Pancreas (tissue), 10 donors: ENCODE results near the gene POLE4. TPM values are rescaled to one million over a fixed set of nuclear protein-coding genes. Genes with fewer than 3 reads are reported as not detected.

Source experiments
- ATAC-seq, 4 donors: fragments of 200-7000 bp; cut with Tn5 transposase; one replicate each; pipeline versions ENCODE4 v1.8.0 to v1.9.1; 2020; ENCODE audit warnings: mild to moderate bottlenecking in 4 of 4, moderate library complexity in 4 of 4
- DNase-seq, 6 donors: peaks; one replicate each; pipeline ENCODE4 v3.0.0-alpha.2; 2020
- FAIRE-seq: peaks from 2 replicates; lab custom pipeline; 2012; peaks lifted over from hg19 to GRCh38; lab: Jason Lieb, UNC
- H3K27ac ChIP-seq, 4 donors: fragments of 200-600 bp; sonication (generic); 1 replicate in 3 of 4; 2 replicates in 1 of 4; pipeline versions ENCODE4 v1.5.0 to v1.8.0; 2020
- H3K27me3 ChIP-seq, 4 donors: fragments of 200-600 bp; one replicate each; pipeline ENCODE4 v1.8.0; 2021
- H3K36me3 ChIP-seq, 3 donors: fragments of 200-600 bp; sonication (generic) in 1 of 3; one replicate each; pipeline versions ENCODE4 v1.5.0 to v1.8.0; 2020 to 2021
- H3K4me1 ChIP-seq, 3 donors: fragments of 200-600 bp; one replicate each; pipeline ENCODE4 v1.8.0; 2021
- H3K4me3 ChIP-seq, 4 donors: fragments of 200-600 bp; sonication (generic) in 2 of 4; one replicate each; pipeline versions ENCODE4 v1.5.0 to v1.8.0; 2020 to 2021
- H3K9me3 ChIP-seq, 4 donors: fragments of 200-600 bp; one replicate each; pipeline ENCODE4 v1.8.0; 2021
- WGBS, 2 donors: extraction: QIAGEN DNeasy Blood & Tissue Kit; methylation state at CpG; one replicate each; pipeline ENCODE4 v1.1.7; 2013; 5-methylcytosine and 5-hydroxymethylcytosine counted together
- intact Hi-C, 3 donors: fragments of 100-400 bp; cut with DNase I; formaldehyde crosslinking; loops; one replicate each; pipeline versions ENCODE4 v1.11.1 to v1.14.2; 2022
- polyA plus RNA-seq, 2 donors: library from polyadenylated mRNA; stranded (reverse); fragments of 200-250 nt; gene quantifications; one replicate each; pipeline ENCODE4 v1.2.3, GENCODE V29; 2013
- total RNA-seq, 6 donors: library from RNA; stranded (reverse); fragmentation: NEBNext Ultra II Directional in 4 of 6; extraction: Animal tissue kit (Norgen Biotek cat#: 25700) in 4 of 6; gene quantifications; one replicate each; pipeline versions ENCODE4 v1.2.1 to v1.2.4, GENCODE V29; 2021 to 2023
- TF ChIP-seq, protein P1 (sequence below), 4 donors: fragments of 200-600 bp; sonication (generic) in 3 of 4; IDR thresholded peaks; one replicate each; pipeline versions ENCODE4 v1.5.0 to v1.8.0; 2021; ENCODE audit warnings: antibody characterized with exemption in 4 of 4
- donor health status: healthy with polysubstance abuse.
- donor health status: DM: no; HTN: no; CAD: no; lungs with moderate emphysema.
- donor health status: DM: no; HTN: no; CAD: no.
- donor health status: control.
- donor health status: control.
- donor health status: Bipolar disorder and iron deficiency.
- donor health status: DM: yes; HTN: yes; CAD: no.
- donor health status: DM: no; HTN: no; CAD: no.
- donor health status: DM: no; HTN: no; CAD: no.
- donor health status: DM: yes; HTN: yes; CAD: no.

POLE4 gene
- total and polyA plus RNA-seq, 8 donors: 10.0 to 22.6 (median 18.2) TPM

- Histone ChIP-seq H3K4me1 (no peaks in the 10 kb centered on the region), H3K4me3 (no peak overlapping the region), H3K9me3 (no peaks in the 10 kb centered on the region), H3K36me3 (no peaks in the 10 kb centered on the region), H3K27me3 (no peaks in the 10 kb centered on the region), H3K27ac (no peak overlapping the region)
- 70 to 77% methylated on average over 4 of the region's 4 CpGs for WGBS, 2 donors
- intact Hi-C loops: no loop called here
- DNase-seq (no peak), FAIRE-seq (no peak), ATAC-seq (no peak)
- TF ChIP-seq, protein P1, sequence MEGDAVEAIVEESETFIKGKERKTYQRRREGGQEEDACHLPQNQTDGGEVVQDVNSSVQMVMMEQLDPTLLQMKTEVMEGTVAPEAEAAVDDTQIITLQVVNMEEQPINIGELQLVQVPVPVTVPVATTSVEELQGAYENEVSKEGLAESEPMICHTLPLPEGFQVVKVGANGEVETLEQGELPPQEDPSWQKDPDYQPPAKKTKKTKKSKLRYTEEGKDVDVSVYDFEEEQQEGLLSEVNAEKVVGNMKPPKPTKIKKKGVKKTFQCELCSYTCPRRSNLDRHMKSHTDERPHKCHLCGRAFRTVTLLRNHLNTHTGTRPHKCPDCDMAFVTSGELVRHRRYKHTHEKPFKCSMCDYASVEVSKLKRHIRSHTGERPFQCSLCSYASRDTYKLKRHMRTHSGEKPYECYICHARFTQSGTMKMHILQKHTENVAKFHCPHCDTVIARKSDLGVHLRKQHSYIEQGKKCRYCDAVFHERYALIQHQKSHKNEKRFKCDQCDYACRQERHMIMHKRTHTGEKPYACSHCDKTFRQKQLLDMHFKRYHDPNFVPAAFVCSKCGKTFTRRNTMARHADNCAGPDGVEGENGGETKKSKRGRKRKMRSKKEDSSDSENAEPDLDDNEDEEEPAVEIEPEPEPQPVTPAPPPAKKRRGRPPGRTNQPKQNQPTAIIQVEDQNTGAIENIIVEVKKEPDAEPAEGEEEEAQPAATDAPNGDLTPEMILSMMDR (IDR thresholded peaks at IDR 0.05): no peak
Measured at GRCh38 chr2:74915743-74916142, 42.7 kb upstream of the POLE4 start.

DNA sequence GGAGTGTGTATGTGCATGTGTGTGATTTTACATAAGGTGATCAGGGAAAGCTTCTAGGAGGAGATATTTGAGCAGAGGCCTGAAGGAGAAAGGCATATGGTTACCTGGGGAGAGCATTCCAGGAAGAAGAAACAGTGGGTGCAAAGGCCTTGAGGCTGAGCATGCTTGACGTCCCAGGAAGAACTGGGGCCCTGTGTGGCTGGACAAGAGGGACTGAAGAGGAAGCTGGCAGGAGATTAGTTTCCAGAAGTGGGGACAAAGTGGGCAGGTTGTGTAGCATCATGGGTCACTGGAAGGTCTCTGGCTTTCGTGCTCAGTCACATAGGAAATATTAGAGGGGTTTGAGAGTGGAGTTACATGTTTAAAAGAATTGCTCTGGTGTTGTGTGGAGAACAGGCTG is 42.0 kb upstream of the POLE4 start:
- no peak overlapping the region for H3K4me3 ChIP-seq
- no peaks in the 10 kb centered on the region for H3K27me3 ChIP-seq
- ATAC-seq: no peak
- WGBS, 2 donors: 50 to 57% methylated on average over 2 of the region's 2 CpGs
- no peak for FAIRE-seq
- intact Hi-C loops: no loop called here
- TF ChIP-seq, protein P1 (IDR thresholded peaks at IDR 0.05): no peak
- no peaks in the 10 kb centered on the region for H3K4me1 ChIP-seq
- H3K36me3 ChIP-seq: no peaks in the 10 kb centered on the region
- no peak for DNase-seq
- H3K27ac ChIP-seq: no peak overlapping the region
- H3K9me3 ChIP-seq: no peaks in the 10 kb centered on the region

DNA sequence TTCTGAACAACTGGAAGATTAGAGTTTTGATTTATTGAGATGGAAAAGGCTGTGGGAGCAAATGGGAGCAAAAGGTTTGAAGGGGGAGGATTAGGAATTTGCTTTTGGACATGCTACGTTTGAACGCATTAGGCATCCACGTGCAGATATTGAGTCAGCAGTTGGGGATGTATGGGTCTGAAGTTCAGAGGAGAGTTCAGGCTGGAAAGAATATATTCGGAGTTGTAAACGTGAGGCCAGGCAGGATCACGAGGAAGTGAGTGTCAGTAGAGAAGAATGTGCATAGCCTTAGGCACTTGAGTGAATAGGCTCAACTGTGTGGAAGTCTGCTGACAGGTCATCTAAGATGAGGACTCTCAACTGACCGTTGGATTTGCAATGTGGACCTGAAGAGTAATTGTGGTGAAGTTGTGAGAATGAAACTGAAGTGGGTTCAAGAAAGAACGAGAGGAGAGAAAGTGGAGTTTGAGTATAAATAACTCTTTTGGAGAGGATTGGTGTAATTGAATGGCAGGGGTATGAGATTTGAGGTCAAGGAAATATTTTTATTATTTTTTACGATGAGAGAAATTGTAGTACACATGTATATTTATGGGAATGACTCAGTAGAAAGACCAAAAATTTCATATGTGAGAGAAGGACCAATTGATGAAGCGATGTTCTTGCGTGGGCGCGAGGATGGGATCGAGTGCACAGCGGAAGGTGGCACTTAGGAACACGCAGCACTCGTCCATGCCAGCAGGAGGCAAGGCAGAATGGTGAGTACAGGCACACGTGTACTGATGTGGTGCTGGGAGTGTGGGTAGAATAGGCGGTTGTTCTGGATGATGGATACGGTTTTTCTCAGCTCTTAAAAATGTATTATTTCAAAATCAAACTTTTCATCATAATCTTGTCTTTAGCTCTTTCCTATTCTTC is 40.5 kb upstream of the POLE4 start:
- TF ChIP-seq, protein P1 (IDR thresholded peaks at IDR 0.05): no peak
- H3K4me3 ChIP-seq: no peak overlapping the region
- H3K27ac ChIP-seq: no peak overlapping the region
- H3K36me3 ChIP-seq: no peaks in the 10 kb centered on the region
- intact Hi-C loops: no loop called here
- H3K27me3 ChIP-seq: no peaks in the 10 kb centered on the region
- ATAC-seq (no peak), FAIRE-seq (no peak), DNase-seq (no peak)
- no peaks in the 10 kb centered on the region for H3K9me3 ChIP-seq
- 69 to 73% methylated on average over 20 of the region's 20 CpGs for WGBS, 2 donors
- no peaks in the 10 kb centered on the region for H3K4me1 ChIP-seq

DNA sequence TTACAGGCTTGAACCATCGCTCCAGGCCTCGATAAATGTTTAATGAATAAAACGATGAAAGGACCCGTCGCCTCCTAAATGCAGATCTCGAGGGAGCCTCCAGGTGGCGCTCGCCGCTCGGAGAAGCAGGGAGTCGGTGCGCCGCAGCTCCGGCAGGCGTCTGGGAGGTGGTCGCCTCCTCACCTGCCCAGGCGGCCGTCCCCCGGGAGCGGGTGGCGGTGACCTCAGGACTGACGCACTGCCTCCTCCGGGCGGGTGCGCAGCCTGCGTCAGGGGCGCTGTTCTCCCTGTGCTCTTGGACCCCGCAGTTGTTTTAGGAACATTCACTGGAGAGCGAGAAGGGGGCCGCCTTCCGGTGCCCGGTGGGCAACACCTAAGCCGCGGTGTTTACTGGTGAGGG is 38.6 kb upstream of the POLE4 start:
- Histone ChIP-seq H3K4me1 (no peaks in the 10 kb centered on the region), H3K9me3 (no peaks in the 10 kb centered on the region), H3K27me3 (no peaks in the 10 kb centered on the region), H3K4me3 (peak overlapping the region in 1 of 4 donors; percentile 40), H3K36me3 (no peaks in the 10 kb centered on the region), H3K27ac (no peak overlapping the region)
- TF ChIP-seq, protein P1 (IDR thresholded peaks at IDR 0.05): peak; percentile 64 to 78 (median 74)
- intact Hi-C loops: loop anchor here in 1 of 3 donors (10.0 kb wide), 1 partner anchor 485 kb away; no protein-coding TSS in a partner anchor
- DNase-seq: peak; percentile 17 to 91 (median 66)
- WGBS, 2 donors: 0 to 3% methylated on average over 31 to 34 of the region's 34 CpGs
- FAIRE-seq: no peak
- ATAC-seq: peak; percentile 70 to 93 (median 82)
